Upper lobe of left lung (tissue), 4 donors: ENCODE results near the gene AP3M1.

ENCODE experiments used
- EP300 ChIP-seq, 4 donors: sonication (generic); formaldehyde crosslinking; IDR thresholded peaks; one replicate each; pipeline ENCODE4 v1.5.1; 2017; ENCODE audit warnings: antibody characterized with exemption in 4 of 4, control low read depth in 2 of 4
- POLR2A ChIP-seq, 4 donors: fragments of 450-650 bp; IDR thresholded peaks; one replicate each; pipeline ENCODE4 v1.5.1; 2016 to 2017; ENCODE audit warnings: antibody characterized with exemption in 4 of 4, mild to moderate bottlenecking in 2 of 4
- POLR2AphosphoS5 ChIP-seq, 2 donors: sonication (generic); formaldehyde crosslinking; IDR thresholded peaks; one replicate each; pipeline ENCODE4 v1.5.1; 2017; ENCODE audit warnings: antibody characterized with exemption in 2 of 2
- TF ChIP-seq, protein P1 (sequence below), 6 experiments: fragments of 450-650 bp in 4 of 6; fragments of 200-600 bp in 2 of 6; sonication (generic) in 2 of 6; IDR thresholded peaks; one replicate each; pipeline ENCODE4 v1.5.1; 2016 to 2019; ENCODE audit warnings: antibody characterized with exemption in 6 of 6

DNA sequence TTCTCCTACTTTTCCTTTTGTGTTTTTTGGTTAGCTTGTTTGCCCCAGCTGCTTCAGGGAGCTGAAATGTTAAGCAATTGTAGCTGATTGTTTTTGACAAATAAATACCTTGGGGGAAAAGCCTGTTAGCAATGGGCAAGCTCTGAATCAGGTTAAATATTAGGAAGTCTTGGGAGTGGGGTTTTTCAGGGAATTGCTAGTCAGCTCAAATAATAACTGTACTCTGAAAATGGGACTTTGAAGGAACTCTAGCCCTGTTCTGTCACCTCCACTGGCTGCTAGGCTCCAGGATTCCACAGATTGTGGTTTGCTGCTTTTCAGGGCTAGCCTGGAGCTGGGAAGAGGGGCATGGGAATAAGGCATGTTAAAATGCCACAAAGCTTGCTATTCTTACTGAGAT lies 39.9 kb upstream of the AP3M1 start:
- TF ChIP-seq, protein P1, sequence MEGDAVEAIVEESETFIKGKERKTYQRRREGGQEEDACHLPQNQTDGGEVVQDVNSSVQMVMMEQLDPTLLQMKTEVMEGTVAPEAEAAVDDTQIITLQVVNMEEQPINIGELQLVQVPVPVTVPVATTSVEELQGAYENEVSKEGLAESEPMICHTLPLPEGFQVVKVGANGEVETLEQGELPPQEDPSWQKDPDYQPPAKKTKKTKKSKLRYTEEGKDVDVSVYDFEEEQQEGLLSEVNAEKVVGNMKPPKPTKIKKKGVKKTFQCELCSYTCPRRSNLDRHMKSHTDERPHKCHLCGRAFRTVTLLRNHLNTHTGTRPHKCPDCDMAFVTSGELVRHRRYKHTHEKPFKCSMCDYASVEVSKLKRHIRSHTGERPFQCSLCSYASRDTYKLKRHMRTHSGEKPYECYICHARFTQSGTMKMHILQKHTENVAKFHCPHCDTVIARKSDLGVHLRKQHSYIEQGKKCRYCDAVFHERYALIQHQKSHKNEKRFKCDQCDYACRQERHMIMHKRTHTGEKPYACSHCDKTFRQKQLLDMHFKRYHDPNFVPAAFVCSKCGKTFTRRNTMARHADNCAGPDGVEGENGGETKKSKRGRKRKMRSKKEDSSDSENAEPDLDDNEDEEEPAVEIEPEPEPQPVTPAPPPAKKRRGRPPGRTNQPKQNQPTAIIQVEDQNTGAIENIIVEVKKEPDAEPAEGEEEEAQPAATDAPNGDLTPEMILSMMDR (IDR thresholded peaks at IDR 0.05): no peak
- no peak for TF ChIP-seq POLR2A (IDR thresholded peaks at IDR 0.05)
- TF ChIP-seq POLR2AphosphoS5 (IDR thresholded peaks at IDR 0.05): no peak
- no peak for TF ChIP-seq EP300 (IDR thresholded peaks at IDR 0.05)
